Upper lobe of right lung (tissue), 1 donor: Measurements from ENCODE around the gene LPCAT3. TPM values are rescaled to one million over a fixed set of nuclear protein-coding genes. Genes with fewer than 3 reads are reported as not detected.

Experiments
- ATAC-seq: fragments of 200-7000 bp; cut with Tn5 transposase; one replicate; pipeline ENCODE4 v1.9.1; 2020; ENCODE audit warnings: mild to moderate bottlenecking, moderate library complexity
- DNase-seq: peaks from one replicate; pipeline ENCODE4 v3.0.0-alpha.2; 2020
- H3K27ac ChIP-seq: fragments of 200-600 bp; one replicate; pipeline ENCODE4 v1.8.0; 2022
- H3K27me3 ChIP-seq: fragments of 200-600 bp; one replicate; pipeline ENCODE4 v1.8.0; 2022; ENCODE audit warnings: mild to moderate bottlenecking
- H3K36me3 ChIP-seq: fragments of 200-600 bp; one replicate; pipeline ENCODE4 v1.8.0; 2022
- H3K4me1 ChIP-seq: fragments of 200-600 bp; one replicate; pipeline ENCODE4 v1.8.0; 2022
- H3K4me3 ChIP-seq: fragments of 200-600 bp; one replicate; pipeline ENCODE4 v1.8.0; 2022; ENCODE audit warnings: mild to moderate bottlenecking
- H3K9me3 ChIP-seq: fragments of 200-600 bp; one replicate; pipeline ENCODE4 v1.8.0; 2022
- intact Hi-C: fragments of 100-400 bp; cut with DNase I; formaldehyde crosslinking; loops from one replicate; pipeline ENCODE4 v1.11.0; 2022
- total RNA-seq: library from RNA; stranded (reverse); fragmentation: NEBNext Ultra II Directional; extraction: Animal tissue kit (Norgen Biotek cat#: 25700); gene quantifications from one replicate; pipeline ENCODE4 v1.2.1, GENCODE V29; 2021
- TF ChIP-seq, protein P1 (sequence below): fragments of 200-600 bp; IDR thresholded peaks from one replicate; pipeline ENCODE4 v1.8.0; 2022; ENCODE audit warnings: antibody characterized with exemption
- donor health status: DM: no; HTN: yes; CAD: no; lungs with severe emphysema.

LPCAT3 gene
- total RNA-seq, 1 donor from 2014 or later: 70.5 TPM

DNA sequence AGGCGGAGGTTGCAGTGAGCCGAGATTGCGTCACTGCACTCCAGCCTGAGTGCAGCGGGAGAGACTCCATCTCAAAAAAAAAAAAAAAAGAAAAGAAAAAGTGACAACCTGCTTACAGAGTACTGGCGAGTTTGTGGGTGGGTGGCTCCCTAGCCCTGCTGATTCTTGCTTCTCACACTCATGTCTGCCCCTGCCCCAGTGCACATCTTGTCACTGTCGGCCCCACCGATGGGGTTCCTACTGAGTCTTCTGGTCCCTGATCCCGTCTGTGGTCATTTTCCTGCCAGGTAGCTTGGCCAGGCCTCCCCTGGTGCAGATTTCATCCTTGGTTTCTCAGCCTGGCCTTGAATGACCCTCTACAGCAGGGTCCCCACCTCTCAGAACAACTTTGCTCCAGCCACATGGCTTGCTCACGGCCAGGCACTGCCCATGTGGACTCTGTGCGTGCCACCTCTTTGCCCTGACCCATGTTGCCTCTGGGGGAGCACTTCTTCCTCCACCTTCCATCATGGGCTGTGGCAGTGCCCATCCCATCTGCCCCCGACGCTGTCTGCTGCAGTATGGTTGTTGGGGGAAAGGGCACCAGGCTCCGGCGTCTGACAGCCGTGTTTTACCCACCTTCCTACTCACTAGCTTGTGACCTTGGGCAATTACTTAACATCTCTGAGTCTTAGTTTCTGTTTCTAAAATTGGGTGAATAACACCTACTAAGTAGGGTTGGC is 69.2 kb downstream of the LPCAT3 start:
- TF ChIP-seq, protein P1, sequence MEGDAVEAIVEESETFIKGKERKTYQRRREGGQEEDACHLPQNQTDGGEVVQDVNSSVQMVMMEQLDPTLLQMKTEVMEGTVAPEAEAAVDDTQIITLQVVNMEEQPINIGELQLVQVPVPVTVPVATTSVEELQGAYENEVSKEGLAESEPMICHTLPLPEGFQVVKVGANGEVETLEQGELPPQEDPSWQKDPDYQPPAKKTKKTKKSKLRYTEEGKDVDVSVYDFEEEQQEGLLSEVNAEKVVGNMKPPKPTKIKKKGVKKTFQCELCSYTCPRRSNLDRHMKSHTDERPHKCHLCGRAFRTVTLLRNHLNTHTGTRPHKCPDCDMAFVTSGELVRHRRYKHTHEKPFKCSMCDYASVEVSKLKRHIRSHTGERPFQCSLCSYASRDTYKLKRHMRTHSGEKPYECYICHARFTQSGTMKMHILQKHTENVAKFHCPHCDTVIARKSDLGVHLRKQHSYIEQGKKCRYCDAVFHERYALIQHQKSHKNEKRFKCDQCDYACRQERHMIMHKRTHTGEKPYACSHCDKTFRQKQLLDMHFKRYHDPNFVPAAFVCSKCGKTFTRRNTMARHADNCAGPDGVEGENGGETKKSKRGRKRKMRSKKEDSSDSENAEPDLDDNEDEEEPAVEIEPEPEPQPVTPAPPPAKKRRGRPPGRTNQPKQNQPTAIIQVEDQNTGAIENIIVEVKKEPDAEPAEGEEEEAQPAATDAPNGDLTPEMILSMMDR: peak; percentile 29
- peak; percentile 18 for ATAC-seq
- Histone ChIP-seq H3K4me3 (no peak overlapping the region), H3K27me3 (no peaks in the 10 kb centered on the region), H3K9me3 (no peaks in the 10 kb centered on the region), H3K4me1 (peaks cover 41% of the 10 kb centered on the region), H3K36me3 (no peaks in the 10 kb centered on the region), H3K27ac (peak overlapping the region; percentile 71)
- intact Hi-C loops: loop anchor here (10.0 kb wide), 1 partner anchor 156 kb away; the partner anchor contains the start of gene C1RL
- peak; percentile 84 for DNase-seq

DNA sequence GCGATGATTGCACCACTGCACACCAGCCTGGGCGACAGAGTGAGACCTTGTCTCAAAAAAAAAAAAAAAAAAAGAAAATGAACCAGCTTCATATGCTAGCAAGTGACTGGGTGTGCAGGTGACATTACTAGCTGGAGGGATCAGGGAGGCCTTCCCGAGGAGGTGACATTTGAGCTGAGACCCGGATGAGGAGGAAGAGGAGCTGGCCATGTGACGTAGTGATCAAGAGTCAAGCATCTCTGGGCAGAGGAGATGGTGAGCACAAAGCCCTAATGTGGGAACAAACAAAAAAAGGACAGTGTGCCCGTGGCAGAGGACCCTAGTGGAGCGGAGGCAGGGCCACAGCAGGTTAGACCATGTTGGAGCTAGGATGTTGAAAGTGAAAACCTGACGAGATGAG is 70.7 kb downstream of the LPCAT3 start:
- H3K9me3 ChIP-seq: no peaks in the 10 kb centered on the region
- H3K4me3 ChIP-seq: no peak overlapping the region
- H3K27me3 ChIP-seq: no peaks in the 10 kb centered on the region
- H3K4me1 ChIP-seq: peaks cover 50% of the 10 kb centered on the region
- DNase-seq (peak; percentile 40), ATAC-seq (no peak)
- TF ChIP-seq, protein P1: no peak
- H3K36me3 ChIP-seq: no peaks in the 10 kb centered on the region
- H3K27ac ChIP-seq: no peak overlapping the region
- intact Hi-C loops: loop anchor here (10.0 kb wide), 1 partner anchor 157 kb away; the partner anchor contains the start of gene C1RL

DNA sequence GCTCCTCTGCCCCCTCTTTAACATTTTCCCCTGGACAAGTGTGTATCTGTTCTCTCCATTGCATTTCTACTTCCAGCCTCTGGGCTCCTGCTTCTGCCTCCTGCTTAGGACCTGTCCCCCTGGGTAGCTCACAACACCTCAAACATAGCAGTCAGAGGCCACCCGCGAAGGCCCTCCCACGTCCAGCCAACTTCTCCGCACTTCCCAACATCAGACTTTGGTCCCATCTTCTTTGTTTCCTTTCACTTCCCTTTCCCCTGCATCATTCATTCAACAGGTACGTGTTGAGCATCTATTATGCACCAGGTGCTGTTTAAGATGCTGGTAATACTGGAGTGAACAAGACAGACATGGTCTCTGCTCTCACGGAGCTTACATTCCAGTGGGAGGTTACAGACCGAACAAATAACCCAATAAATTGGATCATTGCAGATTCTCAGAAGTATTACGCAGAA is 71.3 kb downstream of the LPCAT3 start:
- H3K27me3 ChIP-seq: no peaks in the 10 kb centered on the region
- TF ChIP-seq, protein P1: no peak
- ATAC-seq (no peak), DNase-seq (no peak)
- no peaks in the 10 kb centered on the region for H3K9me3 ChIP-seq
- H3K36me3 ChIP-seq: no peaks in the 10 kb centered on the region
- peaks cover 53% of the 10 kb centered on the region for H3K4me1 ChIP-seq
- intact Hi-C loops: loop anchor here (10.0 kb wide), 1 partner anchor 158 kb away; the partner anchor contains the start of gene C1RL
- peak overlapping the region; percentile 60 for H3K27ac ChIP-seq
- peak overlapping the region; percentile 39 for H3K4me3 ChIP-seq

DNA sequence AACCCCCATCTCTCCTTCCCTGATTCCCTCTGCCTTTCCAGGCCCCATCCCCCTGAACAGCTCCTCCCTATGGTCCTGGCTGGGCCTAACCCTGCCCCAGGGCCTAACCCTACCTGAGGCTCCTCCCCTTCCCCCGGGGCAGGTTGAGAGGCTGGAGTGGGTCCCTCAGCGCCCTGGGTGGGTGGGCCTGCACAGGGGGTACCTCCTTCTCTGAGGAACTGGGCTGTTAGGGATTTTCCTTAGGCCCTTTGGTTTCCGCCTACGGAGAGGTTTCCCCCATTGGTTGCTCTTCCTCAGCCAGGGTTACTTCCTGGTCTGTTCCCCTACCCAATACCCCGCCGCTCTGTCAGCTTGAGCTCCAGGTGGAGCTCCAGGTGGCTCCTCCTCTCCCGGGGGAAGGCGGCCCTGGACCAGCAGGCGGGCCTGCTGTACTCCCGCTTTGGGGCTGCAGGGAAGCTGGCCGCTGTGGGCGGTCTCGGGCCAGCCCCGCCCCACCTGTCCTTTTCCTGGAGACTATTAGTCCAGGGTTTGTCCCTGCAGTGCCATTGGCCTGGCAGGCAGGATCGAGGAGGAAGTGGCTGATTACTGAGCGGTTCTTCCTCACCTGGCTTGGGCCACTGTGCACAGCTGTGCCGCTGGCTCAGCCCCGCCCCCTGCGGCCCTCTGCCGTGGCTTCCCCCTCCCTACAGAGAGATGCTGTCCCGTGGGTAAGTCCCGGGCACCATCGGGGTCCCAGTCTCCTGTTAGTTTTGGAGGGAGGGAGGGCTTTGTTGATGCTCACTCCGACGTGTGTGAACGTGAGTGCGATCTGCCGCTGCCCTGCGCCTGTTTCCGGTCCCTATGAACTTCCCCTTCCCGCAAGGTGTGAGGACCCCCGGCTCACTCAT is 72.0 kb downstream of the LPCAT3 start:
- intact Hi-C loops: loop anchor here (10.0 kb wide), 1 partner anchor 159 kb away; the partner anchor contains the start of gene C1RL
- Histone ChIP-seq H3K27me3 (no peaks in the 10 kb centered on the region), H3K4me1 (peaks cover 53% of the 10 kb centered on the region), H3K27ac (peak overlapping the region; percentile 60), H3K4me3 (peak overlapping the region; percentile 39), H3K9me3 (no peaks in the 10 kb centered on the region), H3K36me3 (peaks cover 6% of the 10 kb centered on the region)
- ATAC-seq (peak; percentile 82), DNase-seq (peak; percentile 97)
- TF ChIP-seq, protein P1: no peak

DNA sequence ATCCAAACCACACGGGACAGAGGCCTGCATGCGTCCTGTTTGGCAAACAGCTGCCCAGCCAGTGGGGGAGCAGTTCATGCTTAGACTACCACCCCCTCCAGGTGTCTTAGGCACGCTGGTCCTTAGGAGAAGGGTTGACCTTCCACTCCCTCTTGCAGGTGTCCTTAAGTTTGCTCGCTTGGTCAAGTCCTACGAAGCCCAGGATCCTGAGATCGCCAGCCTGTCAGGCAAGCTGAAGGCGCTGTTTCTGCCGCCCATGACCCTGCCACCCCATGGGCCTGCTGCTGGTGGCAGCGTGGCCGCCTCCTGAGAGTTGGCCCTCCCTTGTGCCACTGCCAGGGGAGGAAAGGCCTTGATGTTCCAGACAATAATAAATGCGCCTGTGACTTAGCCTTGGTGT is 72.7 kb downstream of the LPCAT3 start:
- TF ChIP-seq, protein P1: no peak
- ATAC-seq: no peak
- Histone ChIP-seq H3K27ac (peak overlapping the region; percentile 60), H3K9me3 (no peaks in the 10 kb centered on the region), H3K4me1 (peaks cover 50% of the 10 kb centered on the region), H3K27me3 (no peaks in the 10 kb centered on the region), H3K4me3 (peak overlapping the region; percentile 39), H3K36me3 (peaks cover 13% of the 10 kb centered on the region)
- intact Hi-C loops: loop anchor here (10.0 kb wide), 1 partner anchor 159 kb away; the partner anchor contains the start of gene C1RL
- no peak for DNase-seq
